ENCODE data around the gene PDE8A.

Gene PDE8A

DNA sequence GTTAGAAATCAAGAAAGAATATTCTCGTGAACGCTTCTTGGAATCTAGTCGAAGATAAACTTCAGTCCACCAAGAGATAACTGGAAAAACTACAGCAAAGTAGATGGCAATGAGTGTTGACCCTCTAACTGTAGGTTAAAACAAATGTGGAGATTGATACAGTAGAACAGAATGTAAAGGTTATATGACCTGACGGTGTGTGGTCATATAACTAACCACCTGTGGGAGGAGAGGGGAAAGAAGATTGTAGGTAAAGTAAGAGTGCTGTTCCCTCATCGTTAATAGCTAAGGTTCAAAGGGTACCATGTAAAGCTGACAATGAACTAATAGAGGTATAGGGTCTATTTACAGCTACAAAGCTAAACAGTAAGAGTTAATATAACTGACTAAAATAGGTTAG lies 52.6 kb downstream of the PDE8A start:
- DNase-seq (ENCODE audit: low read depth) = no peak

- DNase-seq (ENCODE audit: low read depth) = no peak
Observed at GRCh38 chr15:85035980-85036379, 54.3 kb downstream of the PDE8A start.

DNA sequence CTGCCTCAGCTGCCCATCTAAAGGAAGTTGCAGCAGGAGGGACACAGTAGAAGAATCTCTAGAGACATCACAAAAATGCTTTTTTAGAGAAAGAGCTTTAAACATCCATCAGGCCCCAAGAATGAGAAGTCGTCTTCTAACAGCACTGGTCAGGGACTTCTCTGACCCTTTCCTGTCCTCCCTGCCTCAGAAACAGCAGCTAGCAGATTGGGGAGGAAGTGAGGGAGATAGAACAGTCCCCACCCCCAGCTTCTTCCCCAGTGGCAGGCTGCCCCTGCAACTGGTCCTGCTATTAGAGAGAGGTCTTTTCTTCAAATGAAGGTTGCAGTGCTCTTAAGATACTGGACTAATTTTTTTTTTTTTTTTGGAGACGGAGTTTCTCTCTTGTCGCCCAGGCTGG lies 55.1 kb downstream of the PDE8A start:
- DNase-seq (ENCODE audit: low read depth) = no peak

GRCh38 chr15:85037641-85038040 lies 56.0 kb downstream of the PDE8A start:
- no peak for DNase-seq (ENCODE audit: low read depth)

- DNase-seq (ENCODE audit: low read depth) = no peak
Observed at GRCh38 chr15:85041230-85041629, 59.6 kb downstream of the PDE8A start.

DNA sequence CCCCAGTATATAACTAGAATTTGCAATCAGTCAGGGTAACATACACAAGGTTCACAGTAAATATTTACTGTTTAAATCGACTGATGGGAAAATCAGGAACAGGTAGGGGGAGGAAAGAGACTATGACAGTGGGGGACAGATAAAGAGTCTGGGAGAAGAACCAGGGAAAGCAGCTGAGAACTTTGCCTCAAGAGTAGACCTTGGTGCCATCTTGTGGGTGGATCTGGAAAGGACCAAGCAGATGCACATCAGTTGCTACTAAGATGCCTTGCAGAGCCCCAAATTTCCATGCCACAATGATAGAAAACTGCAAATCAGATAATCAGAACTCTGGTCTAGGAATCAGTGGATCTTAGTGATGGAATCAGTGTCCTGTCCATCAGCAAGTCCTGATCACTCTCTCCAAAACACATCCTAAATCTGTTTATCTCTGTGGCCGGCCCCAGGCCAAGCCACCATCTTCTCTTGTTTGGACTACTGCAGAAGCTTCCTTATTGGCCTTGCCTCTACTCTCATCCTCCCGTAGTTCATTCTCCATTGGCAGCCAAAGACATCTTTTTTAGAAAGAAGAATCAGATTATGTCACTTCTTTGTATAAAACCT lies 62.7 kb downstream of the PDE8A start:
- no peak for DNase-seq (ENCODE audit: low read depth)

DNA sequence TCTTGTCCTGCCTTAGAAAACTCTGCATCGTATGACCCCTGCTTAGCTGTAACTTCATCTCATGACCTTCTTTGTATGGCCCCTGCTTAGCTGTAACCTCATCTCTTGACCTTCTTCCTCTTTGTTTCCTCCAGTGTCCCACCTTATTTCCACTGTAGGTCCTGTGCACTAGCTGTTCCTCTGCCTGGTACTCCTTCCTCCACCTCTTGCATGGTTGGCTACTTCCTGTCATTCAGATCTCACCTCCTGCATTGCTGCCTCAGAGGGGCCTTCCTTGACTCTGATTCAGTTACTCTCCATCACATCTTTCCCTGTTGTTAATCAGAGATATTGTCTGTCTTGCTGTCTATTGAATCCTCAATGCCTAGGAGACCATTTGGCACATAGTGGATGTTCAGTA lies 63.2 kb downstream of the PDE8A start:
- no peak for DNase-seq (ENCODE audit: low read depth)

DNA sequence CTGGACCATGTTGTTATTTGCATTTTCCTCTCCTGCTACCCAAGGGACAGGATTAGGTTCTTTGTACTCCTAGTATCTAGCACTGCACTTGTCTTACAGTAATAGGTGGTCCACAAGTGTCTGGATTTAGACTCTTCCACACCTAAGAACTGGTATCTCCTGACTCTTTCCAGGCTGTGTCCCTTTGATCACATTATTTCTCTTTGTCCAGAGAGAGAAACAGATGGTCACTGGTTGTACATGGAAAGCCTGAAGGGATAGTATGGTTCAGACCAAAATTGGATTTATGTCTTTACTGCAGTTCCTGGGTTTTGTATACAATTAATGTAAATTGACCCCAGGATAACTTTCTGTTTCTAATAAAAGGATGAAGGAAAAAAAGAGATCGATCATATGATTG lies 64.0 kb downstream of the PDE8A start:
- DNase-seq (ENCODE audit: low read depth) = no peak

DNA sequence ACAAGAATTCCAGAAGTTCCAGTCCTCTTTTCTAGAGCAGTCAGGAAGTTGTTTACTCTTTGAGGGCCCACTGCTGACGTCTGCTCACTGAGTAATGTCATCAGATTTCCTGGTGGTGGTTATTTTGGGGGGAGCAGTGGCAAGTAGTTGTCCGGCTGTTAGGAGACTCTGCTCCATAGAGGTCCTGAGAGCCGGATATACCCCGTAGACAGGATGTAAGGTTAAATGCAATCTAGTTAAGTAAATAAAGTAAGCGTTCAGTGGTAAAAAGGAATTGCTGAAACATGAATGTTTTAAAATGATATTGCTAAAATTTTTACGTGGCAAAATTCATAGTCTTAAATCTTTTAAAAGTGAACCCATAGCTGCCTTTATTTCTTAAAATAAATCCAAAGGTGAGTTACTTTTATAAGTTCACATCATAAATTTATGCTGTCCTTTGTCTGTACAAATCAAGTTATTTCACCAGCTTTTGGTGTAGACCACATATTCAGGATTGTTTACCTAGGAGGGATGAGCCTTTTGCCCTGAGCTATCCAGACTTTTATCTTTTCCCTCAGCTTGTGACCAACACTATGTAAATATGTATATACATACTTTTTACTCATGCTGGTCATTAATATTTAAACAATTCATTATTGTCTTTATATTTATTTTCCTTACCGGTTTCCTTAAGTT lies 65.8 kb downstream of the PDE8A start:
- peak; percentile 70 for DNase-seq (ENCODE audit: low read depth)

- DNase-seq (ENCODE audit: low read depth) = no peak
Observed at GRCh38 chr15:85048430-85048829, 66.8 kb downstream of the PDE8A start.

GRCh38 chr15:85049805-85050204 lies 68.1 kb downstream of the PDE8A start:
- DNase-seq (ENCODE audit: low read depth) = no peak

GRCh38 chr15:85059734-85060133 lies 78.1 kb downstream of the PDE8A start:
- no peak for DNase-seq (ENCODE audit: low read depth)

DNA sequence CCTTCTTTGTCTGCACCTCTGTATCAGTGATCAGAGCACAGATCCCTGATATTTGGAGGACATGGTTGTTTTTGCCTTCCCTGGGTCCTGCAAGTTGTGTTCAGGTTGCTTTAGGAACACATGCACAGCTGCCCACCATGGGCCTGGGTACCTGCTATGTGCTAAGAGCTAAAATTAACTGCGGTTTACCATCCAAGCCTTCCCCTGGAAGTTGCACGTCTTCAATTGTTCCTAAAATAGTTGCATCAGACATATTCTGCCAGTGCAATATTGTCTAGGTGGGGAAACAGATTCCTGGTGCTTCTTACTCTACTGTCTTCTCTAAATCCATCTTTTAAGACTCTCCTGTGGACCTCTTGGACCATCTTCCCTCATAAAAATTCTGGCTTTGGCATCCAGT lies 80.9 kb downstream of the PDE8A start:
- DNase-seq (ENCODE audit: low read depth) = no peak

DNA sequence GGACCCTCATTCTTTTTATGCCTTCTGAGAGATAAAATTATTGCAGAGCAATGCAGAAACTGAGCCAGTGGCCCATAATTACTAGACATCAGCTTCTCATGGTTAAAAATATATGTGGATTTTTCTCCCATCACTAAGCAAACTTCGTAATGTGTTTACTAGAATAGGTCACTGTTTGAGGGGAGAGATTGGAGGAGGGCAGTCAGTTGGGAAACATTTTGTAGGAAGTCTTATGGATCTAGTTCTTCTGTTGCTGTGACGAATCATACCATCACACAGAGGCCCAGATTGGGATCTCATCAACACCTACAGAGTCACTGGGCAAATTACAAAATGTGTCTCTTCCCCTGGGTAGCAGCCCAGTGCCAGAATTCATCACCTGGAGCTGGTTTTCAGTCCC lies 81.4 kb downstream of the PDE8A start:
- DNase-seq (ENCODE audit: low read depth) = no peak

GRCh38 chr15:85063522-85064079 lies 81.9 kb downstream of the PDE8A start:
- no peak for DNase-seq (ENCODE audit: low read depth)

- no peak for DNase-seq (ENCODE audit: low read depth)
Observed at GRCh38 chr15:85064710-85065109, 83.1 kb downstream of the PDE8A start.

DNA sequence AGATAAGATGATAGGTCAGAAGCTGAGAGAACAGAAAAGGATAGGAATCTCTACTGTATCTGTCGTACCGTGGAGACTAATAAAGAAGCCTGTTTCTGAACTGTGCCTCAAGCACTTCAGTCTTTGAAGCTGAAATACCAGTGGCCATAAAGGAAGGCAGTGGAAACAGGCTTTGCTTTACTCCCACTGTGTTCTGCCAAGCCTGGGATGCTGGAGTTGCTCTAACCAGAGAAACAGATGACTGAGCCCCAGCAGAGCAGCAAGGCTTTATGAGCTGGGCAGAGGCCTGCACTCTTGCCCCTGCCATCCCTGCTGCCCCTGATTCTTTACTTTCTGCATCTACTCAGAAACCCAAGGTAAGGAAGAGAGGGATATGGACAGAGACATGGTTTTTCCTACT lies 89.4 kb downstream of the PDE8A start:
- no peak for DNase-seq (ENCODE audit: low read depth)

DNA sequence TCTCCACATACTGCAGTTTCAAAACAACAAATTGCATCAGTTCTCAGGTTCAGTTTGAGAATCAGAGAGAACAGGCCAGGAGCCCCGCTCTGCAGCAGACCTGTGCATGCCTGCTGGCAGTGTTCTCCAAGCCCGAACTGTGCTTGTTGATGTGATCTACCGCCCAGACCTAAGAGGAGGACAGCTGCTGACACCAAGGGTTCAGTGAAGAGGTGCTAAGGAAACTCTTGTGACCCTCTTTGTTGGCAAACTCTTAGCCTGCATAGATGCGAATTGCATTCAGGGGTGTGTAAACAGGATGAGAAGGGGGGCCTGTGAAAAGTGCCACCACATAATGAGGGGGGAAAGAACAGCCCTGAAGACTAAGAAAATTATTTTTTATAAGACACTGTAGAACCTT lies 89.8 kb downstream of the PDE8A start:
- no peak for DNase-seq (ENCODE audit: low read depth)

DNA sequence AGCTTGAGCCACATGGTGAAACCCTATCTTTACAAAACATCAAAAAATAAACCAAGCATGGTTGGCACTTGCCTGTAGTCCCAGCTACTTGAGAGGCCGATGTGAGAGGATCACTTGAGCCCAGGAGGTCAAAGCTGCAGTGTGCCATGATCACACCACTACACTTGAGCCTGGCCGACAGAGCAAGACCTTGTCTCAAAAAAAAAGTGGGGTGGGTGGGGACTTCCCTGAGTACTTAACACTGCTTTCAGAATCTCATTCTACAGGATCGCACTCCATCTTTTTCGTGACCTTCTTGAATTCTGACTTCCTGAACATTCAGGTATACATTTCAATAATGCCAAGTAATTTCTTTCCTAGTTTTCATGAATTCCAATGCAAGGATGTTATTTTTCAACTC lies 91.3 kb downstream of the PDE8A start:
- DNase-seq (ENCODE audit: low read depth) = no peak

GRCh38 chr15:85073556-85074194 lies 92.0 kb downstream of the PDE8A start:
- DNase-seq (ENCODE audit: low read depth) = no peak

GRCh38 chr15:85086855-85087254 lies 105.2 kb downstream of the PDE8A start:
- DNase-seq (ENCODE audit: low read depth) = no peak

DNA sequence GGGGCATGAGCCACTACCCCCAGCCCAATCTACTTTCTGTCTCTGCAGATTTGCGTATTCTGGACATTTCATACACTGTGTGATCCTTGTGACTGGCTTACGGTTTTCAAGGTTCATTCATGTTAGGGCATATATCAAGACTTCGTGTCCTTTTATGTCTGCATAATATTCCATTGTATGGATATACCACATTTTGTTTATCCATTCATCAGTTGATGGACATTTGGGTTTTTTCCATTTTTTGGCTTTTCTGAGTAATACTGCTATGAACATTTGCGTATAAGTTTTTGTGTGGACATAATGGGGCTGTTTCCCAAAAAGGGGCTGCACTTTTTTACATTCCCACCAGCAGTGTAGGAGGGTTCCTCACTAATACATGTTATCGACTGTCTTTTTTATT lies 106.6 kb downstream of the PDE8A start:
- DNase-seq (ENCODE audit: low read depth) = no peak

- no peak for DNase-seq (ENCODE audit: low read depth)
Observed at GRCh38 chr15:85089929-85090597, 108.4 kb downstream of the PDE8A start.

All from HS-5 (cell line).